ENCODE results near the gene TSKS.

GRCh38 chr19:49749771-49750170, 13.3 kb downstream of the TSKS start:
- TF ChIP-seq, protein P1, sequence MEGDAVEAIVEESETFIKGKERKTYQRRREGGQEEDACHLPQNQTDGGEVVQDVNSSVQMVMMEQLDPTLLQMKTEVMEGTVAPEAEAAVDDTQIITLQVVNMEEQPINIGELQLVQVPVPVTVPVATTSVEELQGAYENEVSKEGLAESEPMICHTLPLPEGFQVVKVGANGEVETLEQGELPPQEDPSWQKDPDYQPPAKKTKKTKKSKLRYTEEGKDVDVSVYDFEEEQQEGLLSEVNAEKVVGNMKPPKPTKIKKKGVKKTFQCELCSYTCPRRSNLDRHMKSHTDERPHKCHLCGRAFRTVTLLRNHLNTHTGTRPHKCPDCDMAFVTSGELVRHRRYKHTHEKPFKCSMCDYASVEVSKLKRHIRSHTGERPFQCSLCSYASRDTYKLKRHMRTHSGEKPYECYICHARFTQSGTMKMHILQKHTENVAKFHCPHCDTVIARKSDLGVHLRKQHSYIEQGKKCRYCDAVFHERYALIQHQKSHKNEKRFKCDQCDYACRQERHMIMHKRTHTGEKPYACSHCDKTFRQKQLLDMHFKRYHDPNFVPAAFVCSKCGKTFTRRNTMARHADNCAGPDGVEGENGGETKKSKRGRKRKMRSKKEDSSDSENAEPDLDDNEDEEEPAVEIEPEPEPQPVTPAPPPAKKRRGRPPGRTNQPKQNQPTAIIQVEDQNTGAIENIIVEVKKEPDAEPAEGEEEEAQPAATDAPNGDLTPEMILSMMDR (IDR thresholded peaks at IDR 0.05), result no peak
- no peak for TF ChIP-seq POLR2A (IDR thresholded peaks at IDR 0.05)

All from vagina (tissue), 2 donors.